Keratinocyte (primary cell): Measurements from ENCODE around the gene ZNF586.

Source experiments
- CTCF ChIP-seq, 3 experiments: IDR thresholded peaks in 1 of 3; conservative IDR thresholded peaks in 1 of 3; optimal IDR thresholded peaks in 1 of 3; 2 replicates in 2 of 3; 3 replicates in 1 of 3; pipeline versions ENCODE3 to v1.5.1; 2011; ENCODE audit warnings: low read length in 3 of 3, mild to moderate bottlenecking in 3 of 3, moderate library complexity in 2 of 3, control low read depth in 1 of 3, inconsistent platforms in 1 of 3; ENCODE audit not compliant: insufficient read depth in 2 of 3; ENCODE audit errors: extremely low read depth in 1 of 3
- EZH2 ChIP-seq: IDR thresholded peaks from one replicate; pipeline ENCODE4 v1.6.1; 2012; ENCODE audit warnings: inconsistent platforms, mild to moderate bottlenecking, low read length, moderate library complexity

GRCh38 chr19:57820599-57820998, 51.1 kb downstream of the ZNF586 start:
- TF ChIP-seq CTCF (optimal IDR thresholded peaks at IDR 0.05 in 1 of 3, IDR thresholded peaks at IDR 0.05 in 1 of 3, conservative IDR thresholded peaks at IDR 0.05 in 1 of 3; ENCODE audit: extremely low read depth in 1 of 3, insufficient read depth in 2 of 3, low read length in 3 of 3) (no peak), EZH2 (no peak)
